Hematopoietic multipotent progenitor cell (in vitro differentiated cells): Measurements from ENCODE around the gene PBRM1. TPM values are rescaled to one million over a fixed set of nuclear protein-coding genes. Genes with fewer than 3 reads are reported as not detected.

ENCODE experiments used
- DNase-seq, 3 donors: peaks; one replicate each; pipeline ENCODE4 v3.0.0-alpha.2; 2011 to 2015; ENCODE audit warnings: low read depth in 2 of 3, low spot score in 2 of 3
- total RNA-seq: library from RNA; depleted of rRNA; stranded (reverse); fragments of >200 nt; gene quantifications from one replicate; pipeline ENCODE4 v1.2.3, GENCODE V29; 2012

PBRM1 gene
- total RNA-seq, 1 donor: 63.3 TPM

GRCh38 chr3:52537726-52538421 lies 147.8 kb downstream of the PBRM1 start:
- no peak for DNase-seq

- DNase-seq: no peak
Observed at GRCh38 chr3:52537165-52537620, 148.5 kb downstream of the PBRM1 start.

- peak; percentile 97 to 99 (median 98) for DNase-seq
Observed at GRCh38 chr3:52536369-52537164, 149.1 kb downstream of the PBRM1 start, which contains the start of gene UQCC5. UQCC5 (plus strand) TSS chr3:52536605; CDS start chr3:52536756, 151 bp downstream.

GRCh38 chr3:52536112-52536368 lies 149.7 kb downstream of the PBRM1 start:
- DNase-seq: no peak

- no peak for DNase-seq
Observed at GRCh38 chr3:52535411-52536111, 150.2 kb downstream of the PBRM1 start.

- no peak for DNase-seq
Observed at GRCh38 chr3:52534281-52535183, 151.2 kb downstream of the PBRM1 start.

- peak in 2 of 3 donors; percentile 63 to 72 for DNase-seq
Observed at GRCh38 chr3:52533623-52534280, 152.0 kb downstream of the PBRM1 start, which contains the start of gene NT5DC2. NT5DC2 (minus strand) TSS chr3:52533857; CDS start chr3:52533737, 120 bp downstream.

GRCh38 chr3:52532838-52533622 lies 152.7 kb downstream of the PBRM1 start:
- no peak for DNase-seq

- DNase-seq: peak in 2 of 3 donors; percentile 74 to 77
Observed at GRCh38 chr3:52532517-52532837, 153.2 kb downstream of the PBRM1 start.

- DNase-seq: no peak
Observed at GRCh38 chr3:52531860-52532516, 153.7 kb downstream of the PBRM1 start.

GRCh38 chr3:52530918-52531826 lies 154.5 kb downstream of the PBRM1 start:
- no peak for DNase-seq

- no peak for DNase-seq
Observed at GRCh38 chr3:52529376-52530333, 156.1 kb downstream of the PBRM1 start.

GRCh38 chr3:52528586-52529375 lies 156.9 kb downstream of the PBRM1 start:
- no peak for DNase-seq

- no peak for DNase-seq
Observed at GRCh38 chr3:52527732-52528585, 157.8 kb downstream of the PBRM1 start.
